HUES6 (cell line): ENCODE data around the gene TRAF3.

Experiments
- H3K27ac ChIP-seq: 2 replicates; pipeline ENCODE4 v1.7.0; 2013; ENCODE audit warnings: low read depth, mild to moderate bottlenecking, low read length, inconsistent platforms
- H3K27me3 ChIP-seq: 2 replicates; pipeline ENCODE4 v1.6.1; 2013; ENCODE audit warnings: low read length; ENCODE audit not compliant: control insufficient read depth, insufficient read depth
- H3K36me3 ChIP-seq: 2 replicates; pipeline ENCODE4 v1.6.1; 2013; ENCODE audit warnings: low read length; ENCODE audit not compliant: control insufficient read depth, insufficient read depth
- H3K4me1 ChIP-seq: 2 replicates; pipeline ENCODE4 v1.6.1; 2013; ENCODE audit warnings: low read length; ENCODE audit not compliant: control insufficient read depth, insufficient read depth
- H3K4me3 ChIP-seq: 2 replicates; pipeline ENCODE4 v1.5.1; 2013; ENCODE audit warnings: low read depth, low read length
- H3K9ac ChIP-seq: one replicate; pipeline ENCODE4 v1.6.1; 2013; ENCODE audit warnings: mild to moderate bottlenecking, low read length
- H3K9me3 ChIP-seq: 2 replicates; pipeline ENCODE4 v1.6.1; 2013; ENCODE audit warnings: low read depth, low read length; ENCODE audit not compliant: control insufficient read depth, insufficient read depth

TRAF3 gene

GRCh38 chr14:102779574-102780315, 2.5 kb downstream of the TRAF3 start:
- Histone ChIP-seq H3K9me3 (no peaks in the 10 kb centered on the region), H3K36me3 (no peaks in the 10 kb centered on the region), H3K4me3 (0 out of 2 replicates have a peak overlapping the region, but pooled peaks have one; percentile 16), H3K9ac (no peak overlapping the region), H3K27me3 (peaks cover 12% of the 10 kb centered on the region), H3K27ac (no peak overlapping the region), H3K4me1 (peaks cover 38% of the 10 kb centered on the region)

GRCh38 chr14:102781063-102781462, 3.8 kb downstream of the TRAF3 start:
- Histone ChIP-seq H3K4me3 (no peak overlapping the region), H3K27ac (no peak overlapping the region), H3K36me3 (no peaks in the 10 kb centered on the region), H3K4me1 (peaks cover 42% of the 10 kb centered on the region), H3K27me3 (peaks cover 12% of the 10 kb centered on the region), H3K9me3 (no peaks in the 10 kb centered on the region), H3K9ac (no peak overlapping the region)

GRCh38 chr14:102782974-102783373, 5.7 kb downstream of the TRAF3 start:
- Histone ChIP-seq H3K9ac (no peak overlapping the region), H3K36me3 (no peaks in the 10 kb centered on the region), H3K9me3 (no peaks in the 10 kb centered on the region), H3K27ac (no peak overlapping the region), H3K4me3 (no peak overlapping the region), H3K4me1 (peaks cover 34% of the 10 kb centered on the region), H3K27me3 (peaks cover 12% of the 10 kb centered on the region)

- Histone ChIP-seq H3K27me3 (no peaks in the 10 kb centered on the region), H3K9me3 (no peaks in the 10 kb centered on the region), H3K4me3 (no peak overlapping the region), H3K4me1 (peaks cover 16% of the 10 kb centered on the region), H3K36me3 (no peaks in the 10 kb centered on the region), H3K9ac (no peak overlapping the region), H3K27ac (no peak overlapping the region)
These were observed 7.8 kb downstream of the TRAF3 start for GRCh38 chr14:102784892-102785594.

GRCh38 chr14:102785595-102785963, 8.3 kb downstream of the TRAF3 start:
- Histone ChIP-seq H3K9ac (no peak overlapping the region), H3K4me3 (no peak overlapping the region)

GRCh38 chr14:102786768-102787167, 9.5 kb downstream of the TRAF3 start:
- Histone ChIP-seq H3K4me1 (peaks cover 9% of the 10 kb centered on the region; the same call in 1 of the 2 replicates), H3K27ac (no peak overlapping the region), H3K9me3 (no peaks in the 10 kb centered on the region), H3K36me3 (no peaks in the 10 kb centered on the region), H3K4me3 (no peak overlapping the region), H3K27me3 (no peaks in the 10 kb centered on the region), H3K9ac (no peak overlapping the region)

More at GRCh38 chr14:102785595-102785963, 8.3 kb downstream of the TRAF3 start:
- H3K27me3 ChIP-seq = no peaks in the 10 kb centered on the region
- H3K4me1 ChIP-seq = peaks cover 11% of the 10 kb centered on the region
- H3K9me3 ChIP-seq = no peaks in the 10 kb centered on the region
- no peak overlapping the region for H3K27ac ChIP-seq
- H3K36me3 ChIP-seq = no peaks in the 10 kb centered on the region

- Histone ChIP-seq H3K36me3 (no peaks in the 10 kb centered on the region), H3K9me3 (peaks cover 10% of the 10 kb centered on the region), H3K27me3 (no peaks in the 10 kb centered on the region), H3K27ac (no peak overlapping the region), H3K4me1 (peaks cover 9% of the 10 kb centered on the region; the same call in 1 of the 2 replicates), H3K4me3 (no peak overlapping the region), H3K9ac (no peak overlapping the region)
These were observed 12.1 kb downstream of the TRAF3 start for GRCh38 chr14:102789349-102789748.

- Histone ChIP-seq H3K36me3 (no peaks in the 10 kb centered on the region), H3K4me3 (no peak overlapping the region), H3K27me3 (no peaks in the 10 kb centered on the region), H3K9ac (no peak overlapping the region), H3K9me3 (peaks cover 10% of the 10 kb centered on the region), H3K4me1 (peaks cover 5% of the 10 kb centered on the region; the same call in 1 of the 2 replicates), H3K27ac (no peak overlapping the region)
These were observed 16.5 kb downstream of the TRAF3 start for GRCh38 chr14:102793531-102794328.

- no peaks in the 10 kb centered on the region for H3K36me3 ChIP-seq
- peaks cover 10% of the 10 kb centered on the region for H3K9me3 ChIP-seq
- H3K4me1 ChIP-seq = peaks cover 5% of the 10 kb centered on the region; the same call in 1 of the 2 replicates
- no peak overlapping the region for H3K4me3 ChIP-seq
- no peak overlapping the region for H3K9ac ChIP-seq
- H3K27me3 ChIP-seq = no peaks in the 10 kb centered on the region
- no peak overlapping the region for H3K27ac ChIP-seq
These were observed 18.0 kb downstream of the TRAF3 start for GRCh38 chr14:102795060-102795925.

GRCh38 chr14:102796661-102797190, 19.5 kb downstream of the TRAF3 start:
- H3K36me3 ChIP-seq = no peaks in the 10 kb centered on the region
- no peak overlapping the region for H3K9ac ChIP-seq
- H3K27me3 ChIP-seq = no peaks in the 10 kb centered on the region
- no peak overlapping the region for H3K27ac ChIP-seq
- H3K4me3 ChIP-seq = no peak overlapping the region
- H3K9me3 ChIP-seq = peaks cover 10% of the 10 kb centered on the region
- peaks cover 5% of the 10 kb centered on the region; the same call in 1 of the 2 replicates for H3K4me1 ChIP-seq
